Epidermal melanocyte (primary cell): ENCODE results near the gene FIBCD1.
"Not testable (repeated sequence)": the region's sequence is repeated elsewhere in the genome, so short reads cannot be mapped to it uniquely, and the experiment has no call there.

Experiments
- DNase-seq: peaks from one replicate; pipeline ENCODE4 v3.0.0; 2011; ENCODE audit warnings: low spot score; ENCODE audit not compliant: insufficient read length

FIBCD1 gene

GRCh38 chr9:130954925-130955324, 15.9 kb upstream of the FIBCD1 start:
- not testable (repeated sequence) for DNase-seq

DNA sequence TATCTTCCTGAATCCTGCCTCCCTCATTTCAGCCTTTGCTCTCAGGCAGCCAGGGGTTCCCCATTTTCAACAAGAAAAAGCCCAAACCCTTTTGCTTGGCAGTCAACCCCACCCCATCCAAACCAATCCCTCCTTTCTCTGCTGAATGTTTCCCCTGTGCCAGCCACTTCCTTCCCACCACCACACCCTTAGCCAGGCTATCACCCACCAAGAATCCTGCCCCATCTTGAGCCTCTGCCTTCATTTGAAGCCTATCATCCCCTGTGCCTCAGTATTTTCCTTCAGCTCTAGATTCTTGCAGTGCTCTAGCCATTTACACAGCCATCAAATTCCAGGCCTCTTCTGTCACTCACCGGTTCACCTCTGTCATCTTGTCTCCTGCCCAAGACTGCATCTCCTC, 15.3 kb upstream of the FIBCD1 start:
- no peak for DNase-seq

DNA sequence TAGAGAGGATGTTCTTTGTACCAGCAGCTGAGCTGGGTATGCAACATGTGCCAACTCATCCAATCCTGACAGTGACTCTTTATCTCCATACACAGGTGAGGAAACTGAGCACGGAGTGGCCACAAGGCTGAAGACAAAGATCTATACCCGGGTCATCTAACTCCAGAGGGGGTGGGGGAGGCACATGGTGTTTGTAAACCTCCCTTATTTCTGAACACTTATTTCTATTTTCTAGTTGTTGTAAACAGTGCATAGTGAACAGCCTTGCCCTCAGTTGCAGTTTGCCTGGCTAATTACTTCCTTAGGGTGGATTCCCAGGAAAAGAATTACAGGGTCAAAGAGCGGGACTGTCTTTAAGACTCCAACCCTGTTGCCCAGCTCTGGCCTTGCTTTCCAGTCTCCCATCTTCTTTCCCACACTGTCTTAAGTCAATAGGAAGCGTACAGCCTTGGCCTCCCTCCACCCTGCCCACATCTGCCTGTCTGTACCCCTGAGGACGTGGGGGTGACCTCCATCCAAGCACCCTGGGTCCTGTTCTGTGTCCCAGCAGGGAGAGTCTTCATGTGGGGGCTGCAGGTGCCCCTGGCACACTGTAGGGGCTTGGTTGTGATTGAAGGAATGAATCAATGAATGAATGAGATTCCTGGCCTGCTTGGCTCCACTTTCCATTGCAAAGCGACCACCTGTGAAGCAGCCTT, 13.2 kb upstream of the FIBCD1 start:
- DNase-seq, result no peak

- DNase-seq, result no peak
These were observed 10.9 kb upstream of the FIBCD1 start for GRCh38 chr9:130950039-130950311.

- DNase-seq, result no peak
These were observed 10.4 kb upstream of the FIBCD1 start for GRCh38 chr9:130949188-130950038.

DNA sequence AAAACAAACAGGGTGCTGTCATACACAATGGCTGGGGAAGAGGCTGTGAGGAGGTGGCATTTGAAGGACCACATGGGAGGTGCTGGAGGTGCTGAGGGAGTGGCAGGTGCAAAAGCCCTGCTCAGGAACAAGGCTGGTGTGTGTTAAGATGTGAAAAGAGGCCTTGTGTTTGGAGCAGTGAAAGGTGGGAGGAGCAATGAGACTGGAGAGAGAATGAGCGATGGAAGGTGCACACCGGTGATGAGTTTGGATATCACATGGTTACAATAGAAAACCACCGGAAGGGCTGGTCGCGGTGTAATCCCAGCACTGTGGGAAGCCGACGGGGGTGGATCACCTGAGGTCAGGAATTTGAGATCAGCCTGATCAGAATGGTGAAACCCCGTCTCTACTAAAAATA, 9.2 kb upstream of the FIBCD1 start:
- no peak for DNase-seq

- DNase-seq, result no peak
These were observed 8.6 kb upstream of the FIBCD1 start for GRCh38 chr9:130947618-130948140.

DNA sequence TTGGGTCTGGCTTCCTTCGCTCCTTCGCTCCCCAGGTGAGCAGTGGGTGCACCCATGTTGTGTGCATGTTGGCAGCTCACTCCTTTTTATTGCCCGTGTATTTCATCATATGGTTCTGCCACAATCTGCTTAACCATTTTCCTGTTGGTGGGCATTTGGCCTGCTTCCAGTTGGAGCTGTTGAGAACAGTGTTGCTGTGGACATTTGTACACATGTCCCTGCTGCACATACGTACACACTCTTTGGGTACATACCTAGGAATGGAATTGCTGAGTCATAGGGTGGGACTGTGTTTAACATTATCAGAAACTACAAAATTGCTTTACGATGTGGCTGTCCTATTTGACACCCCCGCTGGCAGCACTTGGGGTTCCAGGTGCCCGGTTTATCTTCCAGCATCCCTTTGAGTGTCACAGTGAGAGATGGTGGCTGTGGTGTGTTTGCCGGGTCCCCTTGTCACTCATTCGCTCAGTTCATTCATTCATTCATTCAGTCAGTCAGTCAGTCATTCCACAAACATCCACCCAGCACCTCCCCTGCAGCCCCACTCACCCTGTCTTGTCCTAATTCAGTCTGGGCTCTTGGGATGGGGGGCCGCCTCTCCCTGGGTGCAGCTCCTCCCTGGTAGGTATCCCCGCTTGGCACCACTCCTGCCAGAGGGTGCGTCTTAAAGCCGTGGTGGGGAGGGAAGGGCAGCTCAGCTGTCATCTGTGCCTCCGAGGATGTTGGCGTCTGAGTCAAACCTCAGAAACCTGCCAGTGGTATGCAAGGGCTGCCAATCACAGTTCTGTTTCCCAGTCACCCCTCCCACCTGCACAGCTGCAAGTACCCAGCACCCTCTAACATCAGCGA, 7.9 kb upstream of the FIBCD1 start:
- DNase-seq, result no peak

DNA sequence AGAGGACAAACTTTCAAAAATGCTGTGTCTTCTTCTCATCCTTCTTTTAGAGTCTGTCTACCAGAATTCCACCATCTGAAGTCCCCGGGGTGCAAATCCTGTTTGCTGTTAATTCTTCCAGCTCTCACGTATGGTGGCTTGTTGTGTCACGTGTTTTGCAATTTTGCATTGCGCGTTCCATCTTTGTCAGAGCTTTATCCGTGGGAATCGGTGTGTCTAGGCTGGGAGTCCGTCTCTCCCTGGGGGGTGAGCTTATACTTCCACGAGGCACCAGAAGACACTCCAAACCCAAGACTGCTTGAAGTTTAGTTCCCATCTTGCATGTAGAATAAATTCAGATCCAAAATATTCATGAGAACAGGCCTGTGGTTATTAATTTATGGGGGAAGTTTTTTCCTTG, 6.1 kb upstream of the FIBCD1 start:
- no peak for DNase-seq

- DNase-seq, result no peak
These were observed 5.5 kb upstream of the FIBCD1 start for GRCh38 chr9:130944510-130945058.

GRCh38 chr9:130943777-130944176, 4.7 kb upstream of the FIBCD1 start:
- no peak for DNase-seq

GRCh38 chr9:130943221-130943620, 4.2 kb upstream of the FIBCD1 start:
- DNase-seq, result no peak

- DNase-seq, result no peak
These were observed 3.6 kb upstream of the FIBCD1 start for GRCh38 chr9:130942679-130943078.

DNA sequence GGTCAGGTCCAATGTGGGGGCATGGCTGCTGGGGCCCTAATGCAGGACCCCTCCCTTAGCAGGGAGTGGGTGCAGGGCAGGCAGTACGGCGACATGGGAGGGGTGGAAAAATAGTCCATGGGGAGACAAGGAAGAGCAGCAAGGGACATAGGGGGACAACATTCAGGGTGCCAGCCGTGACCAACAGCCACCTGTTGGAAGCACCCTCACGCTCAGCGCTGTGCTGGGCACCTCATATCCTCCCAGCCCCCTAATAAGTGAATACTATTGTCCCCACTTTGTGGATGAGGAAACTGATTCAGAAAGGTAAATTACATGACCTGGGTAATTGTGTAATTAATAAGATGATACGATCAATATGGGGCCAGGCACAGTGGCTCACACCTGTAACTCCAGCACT, 3.0 kb upstream of the FIBCD1 start:
- DNase-seq, result no peak

DNA sequence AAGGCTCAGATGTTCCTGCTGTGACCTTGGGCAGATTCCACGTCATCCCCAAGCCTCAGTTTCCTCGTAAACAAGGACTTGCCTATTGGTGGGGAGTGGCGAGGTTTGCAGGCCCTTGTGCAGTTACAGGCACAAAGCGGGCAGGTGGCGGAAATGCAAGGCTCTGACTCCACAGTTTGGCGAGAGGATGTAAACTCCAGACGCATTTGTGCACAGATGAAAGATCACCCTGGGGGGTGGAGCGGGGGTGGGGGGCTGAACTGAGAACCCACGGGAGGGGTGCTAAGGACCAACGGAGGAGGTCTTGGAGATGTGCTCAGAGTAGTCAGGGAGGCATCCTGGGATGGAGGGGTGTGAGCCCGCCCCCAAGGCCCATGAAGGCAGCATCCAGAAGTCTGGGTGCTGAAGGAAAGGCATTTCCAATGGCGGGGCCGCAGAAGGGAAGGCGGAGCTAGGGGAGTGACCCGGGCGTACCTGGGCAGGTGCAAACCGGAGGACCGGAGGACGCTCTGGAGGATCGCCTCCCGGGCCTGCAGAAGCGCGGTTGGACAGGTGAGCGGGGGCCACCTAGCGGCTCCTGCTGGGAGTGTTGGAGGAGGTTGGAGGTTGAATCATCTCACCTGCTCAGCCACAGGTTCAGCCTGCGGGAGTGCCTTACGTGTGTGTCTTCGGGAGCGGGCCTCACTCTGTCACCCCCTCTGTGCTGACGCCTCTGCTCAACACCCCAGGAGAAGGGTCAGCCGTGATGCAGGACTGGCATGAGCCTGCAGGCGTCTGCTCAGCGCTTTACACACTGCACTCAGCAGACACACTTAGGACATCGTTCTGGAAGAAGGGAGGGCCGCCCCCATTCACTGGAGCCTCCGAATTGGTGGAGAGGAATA, 1.9 kb upstream of the FIBCD1 start:
- no peak for DNase-seq

DNA sequence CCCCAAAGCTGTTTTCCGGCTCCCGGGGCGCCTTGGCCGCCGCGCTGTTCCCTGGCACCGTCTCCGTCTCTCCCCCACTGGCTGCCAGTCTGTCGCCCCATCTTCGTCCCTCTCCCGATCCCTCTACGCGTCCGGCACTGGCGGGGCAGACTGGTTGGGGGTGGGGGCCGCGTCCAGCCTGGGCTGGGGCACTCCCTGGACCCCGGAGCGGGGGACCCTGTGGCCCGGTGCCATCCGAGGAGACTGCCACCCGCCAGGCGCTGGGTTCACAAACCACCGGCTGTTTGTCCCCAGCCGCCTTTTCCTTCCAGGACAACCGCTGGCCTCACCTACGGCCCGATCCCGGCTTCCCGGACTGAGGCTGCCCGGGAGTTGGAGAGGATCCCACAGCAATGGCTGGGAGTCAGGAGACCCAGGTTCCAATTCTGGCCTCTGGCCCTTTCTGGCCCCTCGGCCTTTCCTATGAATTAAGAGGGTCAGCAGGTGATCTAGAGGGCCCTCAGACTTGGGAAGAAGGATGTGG, 1.0 kb upstream of the FIBCD1 start:
- no peak for DNase-seq

DNA sequence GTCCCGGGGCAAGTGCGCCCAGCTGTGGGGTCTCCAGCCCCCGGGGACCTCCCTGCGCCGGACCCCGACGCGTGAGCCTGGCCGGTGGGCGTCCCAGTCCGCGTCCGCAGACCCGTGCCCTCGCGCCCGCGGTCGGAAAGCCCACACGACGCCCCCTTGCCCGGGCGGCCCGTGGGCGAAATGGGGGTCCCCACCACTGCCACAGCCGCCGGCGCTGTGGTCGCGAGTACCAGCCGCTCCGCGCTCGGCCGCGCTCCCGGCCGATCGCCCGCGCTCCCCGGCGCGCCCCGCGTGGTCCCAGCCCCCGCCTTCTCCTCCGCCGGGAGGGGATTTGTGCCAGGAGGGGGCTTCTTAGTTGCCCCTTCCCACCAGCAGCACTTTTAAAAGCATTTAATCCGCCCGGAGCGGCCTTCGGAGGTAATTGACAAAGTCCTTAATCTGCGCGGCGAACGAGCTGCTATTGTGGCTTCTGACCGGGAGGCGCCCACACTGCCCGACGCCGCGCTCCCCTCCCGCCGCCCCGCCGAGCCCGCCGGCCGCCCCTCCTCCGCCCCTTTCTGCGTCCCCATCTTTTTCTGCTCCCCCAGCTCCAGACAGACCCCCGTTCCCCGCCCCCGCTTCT, 469 bp upstream of the FIBCD1 start:
- no peak for DNase-seq

DNA sequence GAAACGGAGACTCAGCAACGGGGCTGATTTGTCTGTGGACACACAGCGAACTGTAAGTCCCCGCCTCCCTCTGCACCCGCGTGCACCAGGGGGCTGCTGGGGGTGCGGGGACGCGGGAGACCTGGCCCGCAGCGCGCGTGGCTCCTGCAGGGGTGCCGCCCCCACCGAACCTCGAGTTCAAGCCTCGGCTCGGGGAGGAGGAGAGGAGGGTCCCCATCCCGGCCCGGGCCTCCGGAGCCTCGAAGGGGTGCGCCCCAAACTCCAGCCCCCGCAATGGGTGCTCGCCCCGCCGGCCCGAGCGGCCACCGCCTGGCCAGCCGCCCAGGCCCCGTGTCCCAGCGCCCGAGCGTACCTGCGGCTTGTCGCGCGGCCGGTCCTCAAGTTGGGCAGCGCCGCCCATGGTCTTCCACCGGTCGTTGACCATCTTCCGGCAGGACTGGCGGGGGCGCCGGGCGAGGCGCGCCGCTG, 829 bp downstream of the FIBCD1 start:
- no peak for DNase-seq

DNA sequence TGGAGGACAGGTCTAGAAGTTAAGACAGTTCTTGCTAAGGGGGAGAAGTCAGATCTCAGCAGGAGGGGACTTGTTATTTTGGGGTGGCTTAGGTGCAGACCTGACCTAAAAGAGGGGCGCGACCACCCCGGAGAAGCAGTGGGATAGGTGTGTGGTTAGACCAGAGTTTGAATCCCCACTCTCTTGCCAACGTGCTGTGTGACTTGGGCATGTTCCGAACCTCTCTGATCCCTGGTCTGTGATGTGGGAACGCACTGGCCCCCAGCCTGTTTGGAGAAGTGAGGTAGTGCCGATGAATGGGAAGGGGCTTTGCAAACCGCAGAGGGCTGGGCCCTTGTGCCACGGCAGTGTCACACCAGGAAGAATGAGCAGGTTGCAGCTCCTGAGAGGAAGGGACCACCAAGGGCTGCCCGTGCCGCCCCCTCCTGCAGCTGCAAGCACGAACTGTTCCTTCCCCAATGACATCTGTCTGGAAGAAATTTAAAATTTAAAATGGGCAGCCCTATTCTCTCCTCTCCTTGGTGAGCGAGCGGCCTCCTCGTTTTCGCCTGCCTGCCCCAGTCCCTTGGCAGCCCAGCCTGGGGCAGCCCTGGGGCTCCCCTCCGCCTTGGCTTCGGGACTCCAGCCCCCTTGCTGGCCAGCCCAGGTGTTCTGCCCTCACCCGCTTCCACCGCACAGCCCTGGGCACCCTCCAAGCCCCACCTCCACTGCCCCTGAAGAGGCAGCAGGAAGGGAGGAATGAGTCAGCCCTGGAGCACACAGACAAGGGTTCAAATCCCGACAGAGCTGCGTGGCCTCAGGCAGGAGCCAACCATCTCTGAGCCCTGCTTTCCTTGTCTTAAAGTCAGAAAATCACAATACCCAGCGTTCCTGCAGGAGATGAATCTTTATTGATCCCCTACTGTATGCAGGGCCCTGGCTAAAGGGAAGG, 1.6 kb downstream of the FIBCD1 start:
- no peak for DNase-seq
